Fibroblast of gingiva (primary cell): ENCODE results near the gene MOCOS.
A peak's percentile ranks its signal among the peaks of the same experiment; 100 is the strongest.
"Not testable (repeated sequence)": the region's sequence is repeated elsewhere in the genome, so short reads cannot be mapped to it uniquely, and the experiment has no call there.

Source experiments
- DNase-seq: peaks from one replicate; pipeline ENCODE4 v3.0.0-alpha.2; 2011; ENCODE audit warnings: low read depth

MOCOS gene, protein sequence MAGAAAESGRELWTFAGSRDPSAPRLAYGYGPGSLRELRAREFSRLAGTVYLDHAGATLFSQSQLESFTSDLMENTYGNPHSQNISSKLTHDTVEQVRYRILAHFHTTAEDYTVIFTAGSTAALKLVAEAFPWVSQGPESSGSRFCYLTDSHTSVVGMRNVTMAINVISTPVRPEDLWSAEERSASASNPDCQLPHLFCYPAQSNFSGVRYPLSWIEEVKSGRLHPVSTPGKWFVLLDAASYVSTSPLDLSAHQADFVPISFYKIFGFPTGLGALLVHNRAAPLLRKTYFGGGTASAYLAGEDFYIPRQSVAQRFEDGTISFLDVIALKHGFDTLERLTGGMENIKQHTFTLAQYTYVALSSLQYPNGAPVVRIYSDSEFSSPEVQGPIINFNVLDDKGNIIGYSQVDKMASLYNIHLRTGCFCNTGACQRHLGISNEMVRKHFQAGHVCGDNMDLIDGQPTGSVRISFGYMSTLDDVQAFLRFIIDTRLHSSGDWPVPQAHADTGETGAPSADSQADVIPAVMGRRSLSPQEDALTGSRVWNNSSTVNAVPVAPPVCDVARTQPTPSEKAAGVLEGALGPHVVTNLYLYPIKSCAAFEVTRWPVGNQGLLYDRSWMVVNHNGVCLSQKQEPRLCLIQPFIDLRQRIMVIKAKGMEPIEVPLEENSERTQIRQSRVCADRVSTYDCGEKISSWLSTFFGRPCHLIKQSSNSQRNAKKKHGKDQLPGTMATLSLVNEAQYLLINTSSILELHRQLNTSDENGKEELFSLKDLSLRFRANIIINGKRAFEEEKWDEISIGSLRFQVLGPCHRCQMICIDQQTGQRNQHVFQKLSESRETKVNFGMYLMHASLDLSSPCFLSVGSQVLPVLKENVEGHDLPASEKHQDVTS

DNA sequence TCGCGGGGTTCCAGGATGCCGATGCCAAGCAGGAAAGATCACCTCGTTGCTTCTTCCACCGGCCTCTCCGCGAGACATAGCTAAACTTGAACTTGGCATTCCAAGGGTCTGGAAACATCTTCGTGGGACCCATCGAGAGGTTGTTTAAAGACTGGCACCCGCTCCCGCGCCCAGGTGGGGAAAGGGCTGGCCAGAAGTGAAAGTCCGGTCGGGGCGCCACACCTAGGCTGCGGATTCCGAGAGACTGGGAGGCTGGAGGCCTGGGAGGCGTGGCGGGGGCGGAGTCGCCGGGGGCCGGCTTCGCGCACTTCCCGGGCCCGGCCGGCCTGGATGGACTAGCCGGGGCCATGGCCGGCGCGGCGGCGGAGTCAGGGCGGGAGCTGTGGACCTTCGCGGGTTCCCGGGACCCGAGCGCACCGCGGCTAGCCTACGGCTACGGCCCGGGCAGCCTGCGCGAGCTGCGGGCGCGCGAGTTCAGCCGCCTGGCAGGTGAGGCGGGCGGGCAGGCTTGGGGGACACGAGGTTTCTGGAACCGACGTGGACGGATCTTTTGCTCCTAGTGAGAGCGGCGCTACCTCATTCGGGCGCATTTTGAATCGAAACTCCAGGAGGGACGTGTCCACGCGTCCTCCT is at the start of gene MOCOS:
Gene MOCOS (plus strand): TSS at position 305 of the 633 bp plus-strand sequence. CDS start 43 bp downstream, at position 348.
- peak; percentile 60 for DNase-seq

DNA sequence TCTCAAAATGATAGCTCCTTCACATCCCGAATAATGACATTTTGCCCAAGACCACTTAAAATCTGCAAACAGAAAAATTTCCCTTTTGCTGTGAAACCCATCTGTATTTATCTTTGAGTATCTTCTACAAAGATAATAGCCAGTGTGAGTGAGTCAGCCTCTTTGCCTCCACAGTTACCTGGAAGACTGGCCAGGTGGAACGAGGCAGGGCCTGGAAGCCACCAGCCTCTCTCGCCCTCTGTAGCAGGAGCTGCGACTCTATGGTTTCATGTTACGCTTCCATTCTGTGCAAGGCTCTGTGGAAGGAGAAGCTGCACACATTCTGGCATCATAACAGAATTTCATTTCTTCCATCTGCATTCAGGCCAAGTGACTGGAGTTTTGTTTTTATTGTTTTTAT is 48.1 kb upstream of the MOCOS start:
- no peak for DNase-seq

DNA sequence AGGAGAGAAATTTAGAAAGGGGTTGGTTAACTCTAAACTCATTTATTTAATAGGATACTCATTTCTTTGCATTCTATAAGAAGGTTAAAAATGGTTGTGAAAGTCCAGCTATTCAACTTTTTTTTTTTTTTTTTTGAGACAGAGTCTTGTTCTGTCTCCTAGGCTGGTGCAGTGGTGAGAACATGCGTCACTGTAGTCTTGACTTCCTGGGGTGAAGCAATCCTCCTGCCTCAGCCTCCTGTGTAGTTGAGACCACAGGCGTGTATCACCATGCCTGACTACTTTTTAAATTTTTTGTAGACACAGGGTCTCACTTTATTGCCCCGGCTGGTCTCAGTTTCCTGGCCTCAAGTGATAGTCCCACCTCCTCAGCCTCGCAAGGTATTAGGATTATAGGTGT is 45.7 kb upstream of the MOCOS start:
- DNase-seq: no peak

DNA sequence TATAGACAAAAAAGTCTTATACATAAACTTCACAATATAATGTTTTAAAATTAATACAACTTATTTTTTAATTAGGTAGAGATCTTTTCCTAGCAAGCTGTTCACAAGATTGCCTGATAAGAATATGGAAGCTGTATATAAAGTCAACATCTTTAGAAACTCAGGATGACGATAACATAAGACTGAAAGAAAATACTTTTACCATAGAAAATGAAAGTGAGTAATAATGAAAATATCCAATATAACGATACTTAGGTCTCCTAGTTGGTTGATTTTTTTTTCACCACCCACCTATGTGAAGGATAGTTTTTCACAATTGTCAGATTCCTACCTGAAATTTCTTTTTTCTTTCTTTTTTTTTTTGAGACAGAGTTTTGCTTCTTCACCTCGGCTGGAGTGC is 44.5 kb upstream of the MOCOS start:
- no peak for DNase-seq

DNA sequence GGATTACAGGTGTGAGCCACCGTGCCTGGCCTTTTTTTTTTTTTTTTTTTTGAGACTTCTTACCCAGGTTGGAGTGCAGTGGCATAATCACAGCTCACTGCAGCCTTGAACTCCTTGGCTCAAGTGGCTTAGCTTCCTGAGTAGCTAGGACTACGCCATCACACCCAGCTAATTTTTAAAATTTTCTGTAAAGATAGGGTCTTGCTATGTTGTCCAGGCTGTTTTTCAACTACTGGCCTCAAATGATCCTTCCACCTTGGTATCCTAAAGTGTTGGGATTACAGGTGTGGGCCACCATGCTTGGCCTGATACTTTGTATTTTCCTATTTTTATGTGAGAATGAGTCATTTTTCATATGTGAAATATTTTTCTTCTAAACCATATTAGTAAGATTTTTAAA is 43.9 kb upstream of the MOCOS start:
- no peak for DNase-seq

DNA sequence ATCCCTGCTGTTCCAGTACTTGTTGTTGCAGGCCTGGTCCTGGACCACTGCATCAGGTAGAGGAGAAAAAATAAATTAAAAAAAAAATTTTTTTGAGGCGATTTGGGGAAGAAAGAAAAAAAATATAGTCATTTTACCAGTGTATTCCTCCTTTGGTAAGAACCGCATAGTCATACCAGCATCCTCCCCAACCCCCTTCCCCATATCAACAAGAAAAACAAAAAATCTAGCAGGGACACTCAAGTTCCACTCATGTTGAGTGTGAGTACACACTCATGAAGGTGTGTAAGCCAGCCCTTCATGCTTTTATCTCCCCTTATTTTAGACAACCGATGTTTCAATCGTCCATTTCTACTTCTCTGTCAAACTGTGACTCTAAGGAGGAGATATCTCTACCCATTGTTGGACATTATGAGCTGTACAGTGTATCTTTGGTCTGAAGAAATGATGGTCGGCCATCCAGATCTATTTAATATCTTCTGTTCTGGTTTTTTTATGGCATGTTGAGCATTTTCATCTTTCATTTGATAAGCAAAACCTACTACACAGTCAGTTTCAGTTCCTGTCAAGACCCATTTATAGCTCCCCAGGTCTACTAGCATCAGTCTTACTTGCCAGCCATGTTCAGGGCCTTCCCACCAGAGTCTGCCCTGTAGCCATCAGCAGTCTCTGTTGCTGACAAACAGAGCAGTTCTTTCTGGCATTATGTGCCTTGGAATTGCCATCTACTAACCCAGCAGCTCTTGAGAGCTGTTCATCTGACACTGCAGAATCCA is 37.6 kb upstream of the MOCOS start:
- DNase-seq: no peak

DNA sequence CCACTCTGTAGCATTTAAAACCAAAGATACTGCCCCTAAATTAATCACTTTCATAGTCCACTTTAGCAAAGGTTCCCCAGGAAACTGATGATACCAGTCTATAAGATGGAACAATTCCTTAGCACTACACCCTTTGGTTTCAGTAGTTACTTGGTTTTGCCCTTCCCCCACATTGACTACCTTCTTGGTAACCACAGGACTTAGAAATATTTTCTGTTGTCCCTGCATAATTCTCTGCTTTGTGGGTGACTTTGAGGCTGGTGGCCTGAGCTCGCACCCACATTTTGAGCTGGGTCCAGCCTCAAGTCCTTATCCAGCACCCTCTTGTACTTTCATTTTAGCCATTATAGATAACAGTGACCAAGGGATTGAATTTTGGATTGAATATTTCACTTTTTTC is 34.5 kb upstream of the MOCOS start:
- DNase-seq: no peak

DNA sequence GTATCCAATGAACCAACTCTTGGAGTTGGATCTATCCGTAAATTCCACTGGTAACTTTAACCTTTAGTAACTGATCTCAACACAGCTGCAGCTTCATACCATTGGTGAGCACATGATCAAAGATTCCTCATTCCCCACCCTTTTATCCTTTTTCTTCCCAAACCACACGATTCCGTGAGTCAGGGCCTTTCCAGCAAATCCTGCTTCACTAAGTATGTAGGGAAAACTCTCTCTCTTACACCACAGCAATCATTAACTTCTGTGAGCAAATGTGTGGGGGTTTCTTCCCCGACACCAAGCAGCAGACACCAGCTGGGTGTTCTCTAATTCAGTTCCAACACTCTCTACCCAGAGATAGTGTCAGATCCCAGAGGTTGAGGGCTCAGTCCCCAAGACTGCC is 34.1 kb upstream of the MOCOS start:
- peak; percentile 80 for DNase-seq

DNA sequence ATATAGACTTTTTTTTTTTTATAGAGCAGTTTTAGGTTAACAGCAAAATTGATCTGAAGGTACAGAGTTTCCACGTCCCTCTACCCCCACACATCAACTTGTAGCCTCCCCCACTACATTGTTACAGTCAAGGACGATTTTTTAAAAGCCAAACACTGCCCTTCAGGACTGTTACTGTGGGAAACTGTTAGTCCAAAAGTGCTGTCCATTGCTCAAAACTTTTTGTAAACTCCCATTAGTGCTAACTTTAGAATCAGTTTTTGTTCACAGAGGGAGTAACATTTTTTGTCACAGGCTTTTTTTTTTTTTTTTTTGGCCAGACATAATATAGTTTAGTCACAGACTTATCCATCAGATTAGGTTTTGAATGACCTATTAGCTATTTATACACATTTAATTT is 33.5 kb upstream of the MOCOS start:
- DNase-seq: no peak

DNA sequence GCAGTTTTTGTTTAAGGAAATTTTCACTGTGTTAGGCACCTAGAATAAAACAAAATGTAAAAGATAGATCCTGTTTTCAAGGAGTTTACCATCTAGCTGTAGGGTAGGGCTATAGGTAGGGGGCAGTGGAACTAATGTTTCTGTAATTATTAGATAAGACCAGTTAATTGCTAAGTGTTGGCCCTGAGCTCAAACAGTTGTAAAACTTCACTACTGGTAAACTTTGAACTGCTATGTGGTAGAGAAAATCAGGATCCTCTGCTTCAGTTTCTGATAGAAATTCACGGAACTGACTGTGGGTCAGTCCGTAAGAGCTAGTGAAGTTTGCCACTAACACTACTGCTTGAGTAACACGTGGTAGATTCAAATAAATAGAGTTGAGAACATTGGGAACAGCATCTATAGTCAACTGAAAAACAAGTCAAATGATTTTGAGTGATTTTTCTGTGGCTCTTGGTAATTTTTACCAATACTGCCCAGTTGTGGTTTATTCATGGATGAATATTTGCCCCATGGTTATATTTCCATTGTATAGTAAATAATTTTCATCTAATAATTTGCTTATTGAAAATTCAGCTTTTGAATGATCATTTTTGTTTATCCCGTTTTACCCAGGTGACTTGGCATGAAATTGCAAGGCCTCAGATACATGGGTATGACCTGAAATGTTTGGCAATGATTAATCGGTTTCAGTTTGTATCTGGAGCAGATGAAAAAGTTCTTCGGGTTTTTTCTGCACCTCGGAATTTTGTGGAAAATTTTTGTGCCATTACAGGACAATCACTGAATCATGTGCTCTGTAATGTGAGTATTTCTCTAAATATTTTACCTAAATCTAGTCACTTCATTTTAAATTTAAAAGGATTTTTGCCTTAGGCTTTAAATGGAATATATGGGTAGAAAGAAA is 31.2 kb upstream of the MOCOS start:
- DNase-seq: peak; percentile 11

DNA sequence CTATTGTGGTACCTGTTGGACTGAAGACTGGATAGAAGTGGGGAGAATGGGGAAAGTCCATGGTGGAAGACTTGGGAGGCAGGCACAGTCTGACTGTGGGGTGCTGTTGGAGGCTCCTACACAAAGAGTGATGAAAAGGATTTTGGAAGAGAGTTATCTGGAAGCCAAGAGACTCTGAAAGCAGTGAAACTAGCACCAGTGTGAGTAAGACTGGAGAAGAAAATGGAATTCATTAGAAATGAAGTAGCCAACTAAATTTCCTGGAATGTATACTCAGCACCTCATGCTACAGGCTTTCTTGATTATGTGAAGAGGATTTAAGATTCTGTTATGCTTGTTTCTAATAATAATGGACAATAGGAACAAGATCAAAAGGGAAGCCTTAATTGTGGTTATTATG is 29.9 kb upstream of the MOCOS start:
- peak; percentile 31 for DNase-seq

DNA sequence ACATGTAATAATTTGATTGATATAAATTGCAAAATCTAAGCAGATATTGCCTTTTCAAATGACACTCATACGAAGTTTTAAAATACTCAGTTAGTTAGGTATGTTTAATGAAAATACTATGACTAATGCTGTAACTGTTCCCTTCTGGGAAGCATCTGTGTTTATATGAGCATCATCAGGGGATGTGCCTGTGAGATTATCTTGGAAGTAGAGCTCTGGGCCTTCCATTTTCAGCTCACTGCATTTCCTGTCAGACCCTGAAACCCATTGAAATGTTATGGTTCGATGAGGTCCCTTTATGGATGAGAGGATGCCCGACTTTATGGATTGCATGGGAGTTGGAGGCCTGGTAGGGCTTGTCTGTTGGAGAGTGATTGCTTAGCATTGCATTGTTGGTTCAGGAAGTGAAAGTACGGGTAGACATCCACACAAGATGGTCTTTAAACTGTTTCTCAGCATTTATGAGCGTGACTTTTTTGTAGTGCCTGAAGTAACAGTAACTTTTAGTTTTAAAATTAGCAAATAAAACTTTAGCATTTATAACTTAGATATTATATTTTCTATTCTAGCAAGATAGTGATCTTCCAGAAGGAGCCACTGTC is 28.9 kb upstream of the MOCOS start:
- peak; percentile 76 for DNase-seq

DNA sequence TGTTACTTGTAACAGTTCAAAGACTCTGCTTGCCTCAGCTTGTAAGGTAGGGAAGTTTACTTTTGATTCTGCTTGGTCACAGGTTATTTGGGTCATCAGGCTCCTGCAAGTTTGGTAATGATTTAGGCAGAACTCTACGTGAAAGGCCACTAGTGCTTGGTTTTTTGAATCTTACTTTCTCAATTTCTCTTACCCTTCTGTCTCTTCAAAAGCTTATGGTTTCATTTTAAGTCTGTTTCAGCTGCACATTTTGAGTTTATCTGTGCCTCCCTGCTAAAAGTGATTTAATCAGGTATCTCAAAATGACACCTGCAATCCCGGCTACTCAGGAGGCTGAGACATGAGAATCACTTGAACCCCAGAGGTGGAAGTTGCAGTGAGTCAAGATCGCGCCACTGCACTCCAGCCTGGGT is 26.3 kb upstream of the MOCOS start:
- no peak for DNase-seq

DNA sequence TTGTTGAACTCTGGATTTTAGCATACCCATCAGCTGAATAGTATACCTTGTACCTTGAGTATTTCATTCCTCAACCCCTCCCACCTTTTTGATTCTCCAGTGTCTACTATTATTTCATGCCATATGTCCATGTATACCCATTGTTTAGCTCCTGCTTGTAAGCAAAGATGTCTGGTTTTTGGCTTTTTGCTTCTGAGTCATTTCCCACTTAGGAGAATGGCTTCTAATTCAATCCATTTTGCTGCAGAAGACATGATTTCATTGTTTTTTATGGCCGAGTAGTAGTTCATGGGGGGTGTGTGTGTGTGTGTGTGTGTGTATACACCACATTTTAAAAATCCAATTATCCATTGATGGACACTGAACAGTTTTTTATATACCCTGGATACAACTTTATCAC is 24.3 kb upstream of the MOCOS start:
- no peak for DNase-seq

DNA sequence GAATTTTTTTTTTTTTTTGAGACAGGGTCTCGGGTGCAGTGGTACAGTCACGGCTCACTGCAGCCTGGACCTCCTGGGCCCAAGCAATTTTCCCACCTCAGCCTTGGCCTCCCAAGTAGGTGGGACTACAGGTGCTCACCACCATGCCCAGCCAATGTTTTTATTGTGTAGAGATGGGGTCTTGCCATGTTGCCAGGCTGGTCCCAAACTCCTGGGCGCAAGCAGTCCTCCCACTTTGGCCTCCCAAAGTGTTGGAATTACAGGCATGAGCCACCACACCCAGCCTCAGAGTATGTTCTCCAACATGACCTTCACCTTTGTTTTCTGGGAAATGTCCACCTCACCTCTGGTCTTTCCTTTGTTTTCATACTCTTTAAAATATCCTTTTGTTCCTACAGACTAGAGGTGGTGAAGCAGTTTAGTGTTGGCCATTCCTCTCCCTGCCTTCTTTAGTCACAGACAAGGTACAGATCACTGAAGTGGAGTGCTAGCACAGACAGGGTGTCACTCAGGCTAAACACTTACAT is 19.5 kb upstream of the MOCOS start:
- DNase-seq: no peak

DNA sequence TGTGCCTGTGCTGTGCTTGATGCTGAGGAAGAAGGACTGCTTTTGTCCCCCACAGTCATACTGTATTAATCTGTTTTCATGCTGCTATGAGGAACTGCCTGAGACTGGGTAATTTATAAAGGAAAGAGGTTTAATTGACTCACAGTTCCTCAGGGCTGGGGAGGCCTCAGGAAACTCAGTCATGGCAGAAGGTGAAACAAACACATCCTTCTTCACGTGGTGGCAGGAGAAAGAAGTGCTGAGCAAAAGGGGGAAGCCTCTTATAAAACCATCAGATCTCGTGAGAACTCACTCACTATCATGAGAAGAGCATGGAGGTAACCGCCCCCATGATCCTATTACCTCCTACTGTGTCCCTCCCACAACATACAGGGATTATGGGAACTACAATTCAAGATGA is 19.0 kb upstream of the MOCOS start:
- not testable (repeated sequence) for DNase-seq

DNA sequence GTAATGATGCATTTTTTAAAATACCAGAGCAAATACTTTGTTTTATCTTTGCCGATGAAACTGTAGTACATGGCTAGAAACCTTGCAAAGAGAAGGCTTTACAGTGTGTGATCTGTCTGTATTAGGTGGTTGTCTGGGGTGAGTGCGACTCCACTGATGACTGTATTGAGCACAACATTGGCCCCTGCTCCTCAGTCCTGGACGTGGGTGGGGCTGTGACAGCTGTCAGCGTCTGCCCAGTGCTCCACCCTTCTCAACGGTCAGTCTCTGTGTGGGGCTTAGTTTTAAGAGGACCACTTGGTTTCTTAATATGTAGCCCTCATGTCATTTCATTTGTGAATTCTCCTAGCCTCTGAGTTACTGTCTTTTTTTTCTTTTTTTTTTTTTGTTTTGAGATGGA is 17.4 kb upstream of the MOCOS start:
- DNase-seq: no peak

DNA sequence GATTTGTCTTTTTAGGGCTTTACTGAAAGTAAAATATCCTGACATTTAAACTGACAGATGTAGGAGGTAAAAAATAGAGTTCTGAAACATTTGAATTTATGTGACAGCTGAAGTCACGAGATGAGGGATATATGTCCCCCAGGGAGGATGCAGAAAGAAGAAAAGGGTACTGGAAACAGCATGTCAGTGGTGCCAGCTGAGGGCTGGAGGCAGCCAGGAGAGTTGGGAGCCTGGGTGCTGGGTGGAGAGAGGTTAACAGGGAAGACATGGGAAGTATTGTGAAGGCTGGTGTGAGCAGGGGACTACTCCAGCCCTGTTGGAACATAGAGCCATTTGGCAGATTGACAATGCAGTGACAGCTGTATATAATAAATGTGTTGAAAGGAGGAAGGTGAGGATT is 11.8 kb upstream of the MOCOS start:
- DNase-seq: no peak

DNA sequence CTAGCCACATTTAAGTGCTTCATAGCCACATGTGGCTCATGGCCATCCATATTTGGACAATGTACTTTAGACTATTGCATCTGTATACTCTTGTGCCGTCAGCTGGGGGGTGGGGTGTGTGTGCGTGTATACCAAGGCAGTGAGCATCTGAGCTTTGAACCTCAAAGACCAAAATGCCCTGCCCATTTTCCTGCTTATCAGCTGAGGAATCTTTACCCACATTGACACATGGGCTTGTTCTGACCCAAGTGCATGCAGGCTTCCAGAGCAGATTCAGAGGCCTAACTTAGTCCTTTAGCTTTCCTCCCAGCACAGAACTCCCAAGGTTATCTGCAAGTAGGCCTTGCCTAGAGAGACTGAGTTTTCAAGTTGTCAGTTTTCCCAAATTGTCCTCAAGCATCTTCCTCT is 11.1 kb upstream of the MOCOS start:
- DNase-seq: no peak

DNA sequence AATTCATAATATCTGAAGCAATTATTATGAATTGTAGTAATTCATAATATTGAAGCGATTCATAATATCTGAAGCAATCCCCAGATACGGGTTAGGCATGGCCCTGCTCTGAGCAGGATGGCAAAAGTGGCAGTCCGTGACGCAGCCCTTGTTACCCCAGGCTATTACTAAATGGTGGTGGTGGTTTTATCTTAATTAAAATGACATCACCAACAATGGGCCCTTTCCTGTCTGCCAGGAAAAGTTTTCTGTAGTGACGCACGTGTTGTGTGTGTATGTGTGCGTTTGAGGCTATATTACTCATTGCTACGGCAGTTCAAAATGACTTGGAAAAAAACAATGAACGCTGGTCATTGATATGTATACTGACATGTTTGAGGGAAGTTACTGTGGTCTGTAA is 10.6 kb upstream of the MOCOS start:
- DNase-seq: peak; percentile 65
